ENCODE data around the gene SF3B4.
"Not testable (repeated sequence)": the region's sequence is repeated elsewhere in the genome, so short reads cannot be mapped to it uniquely, and the experiment has no call there.

Gene SF3B4

DNA sequence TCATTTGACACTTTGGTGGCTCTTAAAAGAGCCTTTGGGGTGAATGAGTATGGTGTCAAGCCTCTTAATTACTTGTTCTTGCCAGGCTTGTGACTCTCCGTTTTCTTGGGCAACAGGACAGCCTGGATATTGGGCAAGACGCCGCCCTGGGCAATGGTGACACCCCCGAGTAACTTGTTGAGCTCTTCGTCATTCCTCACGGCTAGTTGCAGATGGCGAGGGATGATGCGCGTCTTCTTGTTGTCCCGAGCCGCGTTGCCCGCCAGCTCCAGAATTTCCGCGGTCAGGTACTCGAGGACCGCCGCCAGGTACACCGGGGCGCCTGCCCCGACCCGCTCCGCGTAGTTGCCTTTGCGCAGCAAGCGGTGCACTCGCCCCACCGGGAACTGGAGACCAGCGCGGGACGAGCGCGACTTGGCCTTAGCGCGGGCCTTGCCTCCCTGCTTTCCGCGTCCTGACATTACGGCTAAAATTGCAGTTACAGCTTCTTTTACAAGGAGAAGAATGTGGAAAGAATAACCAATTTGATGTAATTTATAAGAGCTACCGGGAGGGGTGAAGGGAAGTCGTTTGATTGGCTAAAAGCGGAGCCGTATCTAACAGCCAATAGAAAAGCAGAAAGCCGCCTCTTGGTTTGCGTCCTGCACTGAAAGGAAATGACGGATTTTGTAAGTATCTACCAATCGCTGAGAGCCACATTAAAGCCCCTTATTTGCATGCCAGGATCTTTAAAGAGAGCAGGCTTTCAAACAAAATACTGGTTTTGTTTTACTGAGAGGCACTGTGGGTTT is 40.0 kb downstream of the SF3B4 start:
- TF ChIP-seq EZH2phosphoT487 (IDR thresholded peaks at IDR 0.05; ENCODE audit: borderline replicate concordance, low read length) = no peak
- TF ChIP-seq, protein P1, sequence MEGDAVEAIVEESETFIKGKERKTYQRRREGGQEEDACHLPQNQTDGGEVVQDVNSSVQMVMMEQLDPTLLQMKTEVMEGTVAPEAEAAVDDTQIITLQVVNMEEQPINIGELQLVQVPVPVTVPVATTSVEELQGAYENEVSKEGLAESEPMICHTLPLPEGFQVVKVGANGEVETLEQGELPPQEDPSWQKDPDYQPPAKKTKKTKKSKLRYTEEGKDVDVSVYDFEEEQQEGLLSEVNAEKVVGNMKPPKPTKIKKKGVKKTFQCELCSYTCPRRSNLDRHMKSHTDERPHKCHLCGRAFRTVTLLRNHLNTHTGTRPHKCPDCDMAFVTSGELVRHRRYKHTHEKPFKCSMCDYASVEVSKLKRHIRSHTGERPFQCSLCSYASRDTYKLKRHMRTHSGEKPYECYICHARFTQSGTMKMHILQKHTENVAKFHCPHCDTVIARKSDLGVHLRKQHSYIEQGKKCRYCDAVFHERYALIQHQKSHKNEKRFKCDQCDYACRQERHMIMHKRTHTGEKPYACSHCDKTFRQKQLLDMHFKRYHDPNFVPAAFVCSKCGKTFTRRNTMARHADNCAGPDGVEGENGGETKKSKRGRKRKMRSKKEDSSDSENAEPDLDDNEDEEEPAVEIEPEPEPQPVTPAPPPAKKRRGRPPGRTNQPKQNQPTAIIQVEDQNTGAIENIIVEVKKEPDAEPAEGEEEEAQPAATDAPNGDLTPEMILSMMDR (IDR thresholded peaks at IDR 0.05; ENCODE audit: low read depth, low read length, poor library complexity, severe bottlenecking) = no peak

DNA sequence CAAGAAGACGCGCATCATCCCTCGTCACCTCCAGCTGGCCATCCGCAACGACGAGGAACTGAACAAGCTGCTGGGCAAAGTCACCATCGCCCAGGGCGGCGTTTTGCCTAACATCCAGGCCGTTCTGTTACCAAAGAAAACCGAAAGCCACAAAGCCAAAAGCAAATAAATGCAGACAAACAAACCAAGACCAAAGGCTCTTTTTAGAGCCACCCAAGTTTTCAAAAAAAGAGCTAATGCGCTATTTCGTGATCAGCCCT is 40.5 kb downstream of the SF3B4 start:
- peak overlapping the region; percentile 98 for H3K27ac ChIP-seq (ENCODE audit: low read depth, low read length)
- peak overlapping the region; percentile 86 for H3K4me2 ChIP-seq (ENCODE audit: low read length)
- not testable (repeated sequence) for H3K27me3 ChIP-seq (ENCODE audit: control insufficient read depth, low read length); H3K9me2 ChIP-seq (replicated peaks; ENCODE audit: control insufficient read depth, low read length); H3K9me3 ChIP-seq (ENCODE audit: control insufficient read depth, insufficient read depth, low read length); H4K20me1 ChIP-seq (ENCODE audit: control insufficient read depth, insufficient read depth, low read depth, low read length); H3K36me3 ChIP-seq (ENCODE audit: control insufficient read depth, low read length); H3K79me2 ChIP-seq (ENCODE audit: control insufficient read depth, low read length)
- peaks cover 42% of the 10 kb centered on the region for H3F3A ChIP-seq (ENCODE audit: control insufficient read depth, insufficient read depth)
- H3K4me1 ChIP-seq (ENCODE audit: control insufficient read depth, low read length) = peaks cover 57% of the 10 kb centered on the region
- H3K4me3 ChIP-seq (ENCODE audit: low read length) = peak overlapping the region; percentile 75

More for the DNA sequence above, 40.0 kb downstream of the SF3B4 start:
- no peaks in the 10 kb centered on the region for H3K79me2 ChIP-seq (ENCODE audit: control insufficient read depth, low read length)
- H3K4me2 ChIP-seq (ENCODE audit: low read length) = peak overlapping the region; percentile 86
- no peaks in the 10 kb centered on the region for H3K27me3 ChIP-seq (ENCODE audit: control insufficient read depth, low read length)
- H3F3A ChIP-seq (ENCODE audit: control insufficient read depth, insufficient read depth) = peaks cover 42% of the 10 kb centered on the region
- H4K20me1 ChIP-seq (ENCODE audit: control insufficient read depth, insufficient read depth, low read depth, low read length) = no peaks in the 10 kb centered on the region
- H3K9me3 ChIP-seq (ENCODE audit: control insufficient read depth, insufficient read depth, low read length) = no peaks in the 10 kb centered on the region
- peaks cover 57% of the 10 kb centered on the region for H3K4me1 ChIP-seq (ENCODE audit: control insufficient read depth, low read length)
- no peaks in the 10 kb centered on the region for H3K9me2 ChIP-seq (replicated peaks; ENCODE audit: control insufficient read depth, low read length)
- H3K36me3 ChIP-seq (ENCODE audit: control insufficient read depth, low read length) = peaks cover 4% of the 10 kb centered on the region
- H3K4me3 ChIP-seq (ENCODE audit: low read length) = peak overlapping the region; percentile 75
- peak overlapping the region; percentile 98 for H3K27ac ChIP-seq (ENCODE audit: low read depth, low read length)

DNA sequence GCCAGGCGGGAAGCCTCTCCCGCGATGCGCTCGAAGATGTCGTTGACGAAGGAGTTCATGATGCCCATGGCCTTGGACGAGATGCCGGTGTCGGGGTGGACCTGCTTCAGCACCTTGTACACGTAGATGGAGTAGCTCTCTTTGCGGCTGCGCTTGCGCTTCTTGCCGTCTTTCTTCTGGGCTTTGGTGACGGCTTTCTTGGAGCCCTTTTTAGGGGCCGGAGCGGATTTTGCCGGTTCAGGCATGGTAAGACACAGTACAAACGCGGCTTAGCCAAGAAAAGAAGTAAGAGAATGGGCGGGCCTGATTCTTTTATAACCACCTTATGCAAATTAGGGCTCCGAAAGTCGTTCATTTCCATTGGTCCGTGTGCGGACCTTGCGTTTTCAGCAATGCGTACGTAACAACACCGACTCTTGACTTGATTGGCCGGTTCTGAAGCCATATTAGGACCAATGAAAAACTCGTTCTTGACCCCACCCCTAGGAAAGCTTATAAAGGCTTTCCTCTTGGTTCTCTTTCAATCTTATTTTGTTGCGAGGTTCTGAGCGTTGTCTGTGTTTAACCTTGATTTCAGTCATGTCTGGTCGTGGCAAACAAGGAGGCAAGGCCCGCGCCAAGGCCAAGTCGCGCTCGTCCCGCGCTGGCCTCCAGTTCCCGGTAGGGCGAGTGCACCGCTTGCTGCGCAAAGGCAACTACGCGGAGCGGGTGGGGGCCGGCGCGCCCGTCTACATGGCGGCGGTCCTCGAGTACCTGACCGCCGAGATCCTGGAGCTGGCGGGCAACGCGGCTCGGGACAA is 41.0 kb downstream of the SF3B4 start:
- Histone ChIP-seq H3K27me3 (ENCODE audit: control insufficient read depth, low read length) (no peaks in the 10 kb centered on the region), H4K20me1 (ENCODE audit: control insufficient read depth, insufficient read depth, low read depth, low read length) (no peaks in the 10 kb centered on the region), H3K79me2 (ENCODE audit: control insufficient read depth, low read length) (no peaks in the 10 kb centered on the region), H3K9me2 (replicated peaks; ENCODE audit: control insufficient read depth, low read length) (no peaks in the 10 kb centered on the region), H3K4me3 (ENCODE audit: low read length) (peak overlapping the region; percentile 84), H3K4me2 (ENCODE audit: low read length) (peak overlapping the region; percentile 92), H3F3A (ENCODE audit: control insufficient read depth, insufficient read depth) (peaks cover 42% of the 10 kb centered on the region), H3K27ac (ENCODE audit: low read depth, low read length) (peak overlapping the region; percentile 98), H3K4me1 (ENCODE audit: control insufficient read depth, low read length) (peaks cover 57% of the 10 kb centered on the region), H3K36me3 (ENCODE audit: control insufficient read depth, low read length) (peaks cover 4% of the 10 kb centered on the region), H3K9me3 (ENCODE audit: control insufficient read depth, insufficient read depth, low read length) (no peaks in the 10 kb centered on the region)
- TF ChIP-seq, protein P1 (IDR thresholded peaks at IDR 0.05; ENCODE audit: low read depth, low read length, poor library complexity, severe bottlenecking) = no peak
- no peak for TF ChIP-seq EZH2phosphoT487 (IDR thresholded peaks at IDR 0.05; ENCODE audit: borderline replicate concordance, low read length)

DNA sequence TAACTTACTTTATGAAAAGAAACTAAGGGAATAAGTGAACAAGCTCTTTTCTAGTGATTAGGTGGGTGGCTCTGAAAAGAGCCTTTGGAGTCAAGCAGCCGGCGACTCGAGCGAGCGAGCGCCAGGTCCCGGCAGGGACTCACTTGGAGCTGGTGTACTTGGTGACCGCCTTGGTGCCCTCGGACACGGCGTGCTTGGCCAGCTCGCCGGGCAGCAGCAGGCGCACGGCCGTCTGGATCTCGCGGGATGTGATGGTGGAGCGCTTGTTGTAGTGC is 41.5 kb downstream of the SF3B4 start:
- not testable (repeated sequence) for H3K36me3 ChIP-seq (ENCODE audit: control insufficient read depth, low read length); H3K79me2 ChIP-seq (ENCODE audit: control insufficient read depth, low read length); H3K9me2 ChIP-seq (replicated peaks; ENCODE audit: control insufficient read depth, low read length); H3K27me3 ChIP-seq (ENCODE audit: control insufficient read depth, low read length); H3K9me3 ChIP-seq (ENCODE audit: control insufficient read depth, insufficient read depth, low read length); H4K20me1 ChIP-seq (ENCODE audit: control insufficient read depth, insufficient read depth, low read depth, low read length)
- peaks cover 52% of the 10 kb centered on the region for H3K4me1 ChIP-seq (ENCODE audit: control insufficient read depth, low read length)
- peak overlapping the region; percentile 84 for H3K4me3 ChIP-seq (ENCODE audit: low read length)
- peaks cover 42% of the 10 kb centered on the region for H3F3A ChIP-seq (ENCODE audit: control insufficient read depth, insufficient read depth)
- H3K4me2 ChIP-seq (ENCODE audit: low read length) = peak overlapping the region; percentile 92
- H3K27ac ChIP-seq (ENCODE audit: low read depth, low read length) = peak overlapping the region; percentile 98
